ENCODE results near the gene SFT2D1.

The SFT2D1 gene

DNA sequence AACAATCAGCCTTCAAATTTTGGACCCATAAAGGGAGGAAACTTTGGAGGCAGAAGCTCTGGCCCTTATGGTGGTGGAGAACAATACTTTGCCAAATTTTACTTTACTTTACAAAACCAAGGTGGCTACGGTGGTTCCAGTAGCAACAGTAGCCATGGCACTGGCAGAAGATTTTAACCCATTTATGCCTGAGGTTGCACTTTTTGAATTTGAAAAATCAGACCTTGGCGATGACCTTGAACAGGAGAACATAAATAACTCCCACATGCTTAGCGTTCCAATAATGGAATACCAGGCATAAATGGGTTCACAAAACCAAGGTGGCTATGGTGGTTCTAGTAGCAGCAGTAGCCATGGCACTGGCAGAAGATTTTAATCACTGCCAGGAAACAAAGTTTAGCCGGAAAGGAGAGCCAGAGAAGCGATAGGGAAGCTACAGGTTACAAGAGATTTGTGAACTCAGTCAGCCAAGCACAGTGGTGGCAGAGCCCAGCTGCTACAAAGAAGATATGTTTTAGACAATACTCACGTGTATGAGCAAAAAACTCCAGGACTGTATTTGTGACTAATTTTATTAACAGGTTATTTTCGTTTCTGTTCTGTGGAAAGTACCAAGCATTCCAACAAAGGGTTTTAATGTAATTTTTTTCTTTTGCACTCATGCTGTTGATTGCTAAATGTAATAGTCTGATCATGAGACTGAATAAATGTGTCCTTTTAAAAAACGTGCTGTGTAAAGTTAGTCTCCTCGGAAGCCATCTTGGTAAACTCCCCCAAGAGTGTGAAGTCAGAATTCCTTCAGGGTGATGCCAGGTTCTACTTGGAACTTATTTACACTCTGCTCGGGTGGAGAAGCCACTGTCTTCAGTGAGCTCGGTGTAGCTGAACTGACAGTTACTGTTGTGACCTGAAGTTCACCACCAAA lies 6.7 kb downstream of the SFT2D1 start:
- no peak overlapping the region for H3K4me3 ChIP-seq (ENCODE audit: low read depth, low read length)

DNA sequence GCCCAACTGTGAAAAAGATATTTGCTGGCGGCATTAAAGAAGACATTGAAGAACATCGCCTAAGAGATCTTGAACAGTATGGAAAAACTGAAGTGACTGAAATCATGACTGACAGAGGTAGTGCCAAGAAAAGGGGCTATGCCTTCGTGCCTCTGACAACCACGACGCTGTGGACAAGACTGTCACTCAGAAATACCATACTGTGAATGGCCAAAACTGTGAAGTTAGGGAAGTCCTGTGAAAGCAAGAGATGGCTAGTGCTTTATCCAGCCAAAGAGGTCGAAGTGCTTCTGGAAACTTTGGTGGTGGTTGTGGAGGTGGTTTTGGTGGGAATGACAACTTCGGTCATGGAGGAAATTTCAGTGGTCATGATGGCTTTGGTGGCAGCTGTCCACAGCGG lies 7.5 kb downstream of the SFT2D1 start:
- no peak overlapping the region for H3K4me3 ChIP-seq (ENCODE audit: low read depth, low read length)

DNA sequence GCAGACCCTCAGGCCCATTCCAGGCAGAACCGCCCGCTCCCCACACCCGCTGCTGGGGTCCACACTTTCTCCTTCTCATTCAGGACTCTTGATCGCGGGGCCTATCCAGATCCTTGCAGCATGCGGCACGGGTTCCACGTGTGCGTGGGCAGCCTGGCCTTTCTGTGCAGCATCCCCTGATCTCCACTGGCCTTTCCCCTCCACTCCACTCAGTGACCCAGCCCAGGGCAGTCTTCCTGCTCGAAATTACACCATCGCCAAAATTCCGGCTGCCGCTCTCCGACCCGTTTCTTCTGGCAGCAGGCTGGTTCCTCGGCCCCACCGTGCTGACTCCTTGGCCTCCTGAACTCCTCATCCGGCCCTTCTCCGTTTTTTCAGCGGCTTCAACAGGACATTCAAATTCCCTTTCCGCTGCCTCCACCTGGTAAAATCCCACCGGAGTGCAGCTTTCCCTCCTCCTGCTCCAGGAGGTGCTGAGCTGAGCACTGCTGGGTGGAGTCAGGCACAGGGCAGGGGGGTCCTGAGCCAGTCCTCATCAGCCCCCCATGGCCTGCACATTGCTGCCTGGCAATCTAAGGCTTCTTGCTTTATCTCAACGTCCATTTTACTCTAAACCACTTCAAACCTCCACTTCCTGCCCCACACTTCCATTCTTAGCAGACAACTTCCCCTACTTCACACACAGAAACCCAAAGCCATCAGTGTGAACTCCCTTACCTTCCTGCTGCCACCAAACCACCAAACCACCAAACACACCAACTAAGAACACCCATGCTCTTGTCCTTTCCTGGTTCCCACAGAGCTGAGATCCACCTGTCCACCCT lies 9.0 kb downstream of the SFT2D1 start:
- H3K4me3 ChIP-seq (ENCODE audit: low read depth, low read length) = no peak overlapping the region

DNA sequence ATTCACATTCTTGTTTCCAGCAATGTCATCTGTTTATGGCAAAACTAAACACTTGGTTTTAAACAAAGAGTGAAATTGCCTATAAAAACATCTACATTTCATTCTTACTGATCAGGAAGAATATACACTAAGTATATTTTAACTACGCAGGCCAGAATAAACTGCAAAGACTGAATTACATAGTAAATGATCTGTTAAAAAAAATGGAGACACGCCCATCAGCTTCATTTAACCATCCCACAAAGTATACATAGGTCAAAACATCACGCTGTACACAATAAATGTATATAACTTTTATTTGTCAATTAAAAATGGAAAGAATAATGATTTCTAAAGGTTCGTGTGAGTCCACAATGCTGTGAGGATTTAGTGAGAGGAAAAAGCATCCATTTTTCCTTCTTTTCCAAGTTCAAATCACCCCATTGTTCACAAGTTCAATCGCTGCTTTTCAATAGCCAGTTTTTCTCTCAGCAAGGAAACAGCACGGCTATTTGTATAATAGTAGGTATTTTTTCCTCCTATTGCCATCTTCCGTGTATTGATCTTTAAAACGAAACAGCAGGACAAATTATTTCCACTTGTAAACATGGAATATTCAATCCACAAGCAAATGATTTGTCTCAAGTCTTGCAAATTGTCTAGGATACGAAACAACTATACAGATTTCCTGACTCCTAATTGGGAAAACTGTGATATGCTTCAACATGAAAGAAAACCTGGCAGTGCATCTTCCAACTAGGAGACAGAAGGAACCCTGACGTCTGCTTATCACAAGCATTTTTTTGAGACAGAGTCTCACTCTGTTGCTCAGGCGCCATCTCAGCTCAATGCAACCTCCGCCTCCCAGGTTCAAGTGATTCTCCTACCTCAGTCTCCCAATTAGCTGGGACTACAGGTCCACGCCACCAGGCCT lies 10.6 kb downstream of the SFT2D1 start:
- H3K4me3 ChIP-seq (ENCODE audit: low read depth, low read length) = no peak overlapping the region

DNA sequence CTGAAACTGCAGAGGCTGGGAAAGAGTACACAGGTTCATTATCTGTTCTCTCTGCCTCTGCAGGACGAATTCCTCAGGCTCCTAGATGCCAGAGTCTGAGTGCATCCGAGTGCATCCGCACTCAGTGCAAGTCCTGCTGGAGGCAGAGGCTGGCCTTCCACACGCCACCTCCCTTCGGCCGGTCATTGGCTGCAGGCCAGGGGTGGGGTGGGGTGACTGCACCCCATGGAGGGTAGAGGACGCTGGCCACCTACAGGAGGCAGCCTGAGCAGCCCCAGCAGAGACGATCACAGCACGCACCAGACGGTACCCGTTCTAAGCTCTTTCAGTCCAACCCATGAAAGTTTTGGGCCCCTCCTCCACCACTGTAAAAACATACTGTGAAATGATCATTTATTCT lies 11.7 kb downstream of the SFT2D1 start:
- no peak overlapping the region for H3K4me3 ChIP-seq (ENCODE audit: low read depth, low read length)

DNA sequence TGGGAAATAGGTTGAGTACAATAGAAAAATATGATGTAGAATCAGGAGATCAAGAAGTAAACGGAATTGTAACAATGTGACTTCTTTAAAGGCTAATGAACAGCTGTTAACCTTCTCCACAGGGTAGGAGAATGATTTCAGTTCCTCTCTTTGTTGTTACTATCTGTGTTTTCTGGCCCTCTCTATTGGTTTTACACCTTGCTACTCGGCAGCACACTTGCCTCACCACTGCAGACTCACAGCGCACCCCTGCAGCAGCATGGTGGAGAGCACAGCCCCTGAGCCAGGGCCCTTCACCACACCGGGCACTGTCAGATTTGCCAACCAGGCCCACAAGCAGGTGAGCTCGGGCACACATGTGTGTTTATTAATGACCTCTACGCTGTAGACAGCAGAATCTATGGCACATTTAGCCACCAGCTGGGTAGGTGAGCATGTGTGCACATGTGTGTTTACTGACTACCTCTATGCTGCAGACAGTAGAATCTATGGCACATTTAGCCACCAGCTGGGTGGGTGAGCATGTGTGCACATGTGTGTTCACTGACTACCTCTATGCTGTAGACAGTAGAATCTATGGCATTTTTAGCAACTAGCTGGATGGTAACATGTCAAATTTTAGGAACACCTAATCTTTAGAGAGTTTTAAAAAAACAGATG lies 16.8 kb downstream of the SFT2D1 start:
- H3K4me3 ChIP-seq (ENCODE audit: low read depth, low read length) = no peak overlapping the region

DNA sequence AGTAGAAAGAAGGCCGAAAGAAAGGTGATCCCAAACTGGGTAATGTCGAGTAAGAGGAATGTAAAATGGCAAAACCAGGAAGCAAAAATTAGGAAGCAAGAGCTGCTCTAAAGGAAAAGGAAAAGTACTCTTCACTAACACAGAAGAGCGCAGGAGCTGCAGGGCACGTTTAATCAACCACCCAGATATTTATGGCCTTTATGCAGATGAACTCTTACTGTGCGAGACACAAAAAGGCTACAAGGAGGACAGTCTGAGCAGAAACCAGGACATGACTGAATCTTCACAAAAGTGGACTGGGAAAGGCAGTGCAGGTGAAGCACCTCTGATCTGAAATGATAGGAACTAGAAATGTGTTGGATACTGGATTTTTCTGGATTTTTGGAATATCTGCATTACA lies 18.9 kb downstream of the SFT2D1 start:
- H3K4me3 ChIP-seq (ENCODE audit: low read depth, low read length) = no peak overlapping the region

DNA sequence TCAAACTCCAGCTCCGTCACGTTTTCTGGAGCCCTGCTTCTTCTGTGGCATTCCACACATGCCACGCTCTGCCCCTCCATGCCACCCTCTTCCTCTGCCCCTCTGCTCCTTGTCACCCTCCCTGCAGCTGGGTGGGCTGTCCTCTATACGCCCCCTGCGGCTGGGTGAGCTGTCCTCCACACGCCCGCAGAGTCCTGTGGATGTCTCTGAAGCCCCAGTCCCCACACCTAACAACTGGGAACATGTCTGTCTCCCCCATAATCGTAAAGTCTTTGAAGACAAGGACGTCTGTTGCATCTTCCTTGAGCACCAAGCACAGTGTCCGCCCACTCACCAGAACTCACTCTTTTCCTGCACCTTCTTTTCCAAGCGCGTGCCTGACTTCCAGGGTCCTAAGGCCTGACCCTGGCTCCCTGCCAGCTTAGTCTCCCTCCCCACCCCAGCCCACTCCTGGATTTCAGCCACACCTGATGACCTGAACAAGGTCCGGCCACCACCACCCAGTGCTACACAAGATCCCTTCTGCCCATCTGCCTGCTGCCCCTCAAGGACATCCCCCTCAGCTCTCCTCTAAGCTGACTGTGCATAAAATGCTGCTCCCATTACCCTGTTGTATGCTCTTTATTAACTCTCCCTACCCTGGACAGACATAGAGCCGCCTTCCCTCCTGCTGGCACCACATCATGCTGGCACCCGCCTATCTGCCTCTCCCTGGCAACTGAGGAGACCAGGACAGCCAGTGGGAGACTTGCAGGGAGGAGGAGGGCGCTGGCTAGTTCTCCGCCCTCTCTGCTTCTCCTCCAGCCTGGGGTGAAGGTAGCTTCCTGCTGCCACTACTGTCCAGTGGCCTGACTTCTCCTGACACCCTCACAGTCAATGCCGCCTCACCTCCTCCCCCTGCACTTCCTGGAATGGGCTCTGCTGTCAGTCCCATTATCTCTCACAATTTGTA lies 23.4 kb downstream of the SFT2D1 start:
- no peak overlapping the region for H3K4me3 ChIP-seq (ENCODE audit: low read depth, low read length)

DNA sequence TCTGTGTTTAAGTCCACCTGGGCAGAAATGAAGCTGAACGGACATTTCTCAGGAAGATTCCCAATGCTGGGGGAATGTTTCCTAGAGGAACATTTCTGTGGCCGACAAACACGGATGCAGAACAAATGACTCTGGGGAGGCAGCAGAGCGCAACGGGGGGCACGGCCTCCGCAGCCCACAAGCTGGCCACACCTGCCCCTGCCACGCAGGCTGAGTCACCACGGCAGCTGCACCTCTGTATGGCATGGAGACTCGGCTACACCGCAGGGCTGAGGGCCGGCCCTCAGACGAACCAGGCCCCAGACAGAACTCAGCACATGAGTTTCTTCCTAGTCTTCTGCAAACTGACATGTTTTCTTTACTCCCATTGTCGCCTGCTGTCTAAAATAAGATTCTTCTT lies 24.1 kb downstream of the SFT2D1 start:
- no peak overlapping the region for H3K4me3 ChIP-seq (ENCODE audit: low read depth, low read length)

DNA sequence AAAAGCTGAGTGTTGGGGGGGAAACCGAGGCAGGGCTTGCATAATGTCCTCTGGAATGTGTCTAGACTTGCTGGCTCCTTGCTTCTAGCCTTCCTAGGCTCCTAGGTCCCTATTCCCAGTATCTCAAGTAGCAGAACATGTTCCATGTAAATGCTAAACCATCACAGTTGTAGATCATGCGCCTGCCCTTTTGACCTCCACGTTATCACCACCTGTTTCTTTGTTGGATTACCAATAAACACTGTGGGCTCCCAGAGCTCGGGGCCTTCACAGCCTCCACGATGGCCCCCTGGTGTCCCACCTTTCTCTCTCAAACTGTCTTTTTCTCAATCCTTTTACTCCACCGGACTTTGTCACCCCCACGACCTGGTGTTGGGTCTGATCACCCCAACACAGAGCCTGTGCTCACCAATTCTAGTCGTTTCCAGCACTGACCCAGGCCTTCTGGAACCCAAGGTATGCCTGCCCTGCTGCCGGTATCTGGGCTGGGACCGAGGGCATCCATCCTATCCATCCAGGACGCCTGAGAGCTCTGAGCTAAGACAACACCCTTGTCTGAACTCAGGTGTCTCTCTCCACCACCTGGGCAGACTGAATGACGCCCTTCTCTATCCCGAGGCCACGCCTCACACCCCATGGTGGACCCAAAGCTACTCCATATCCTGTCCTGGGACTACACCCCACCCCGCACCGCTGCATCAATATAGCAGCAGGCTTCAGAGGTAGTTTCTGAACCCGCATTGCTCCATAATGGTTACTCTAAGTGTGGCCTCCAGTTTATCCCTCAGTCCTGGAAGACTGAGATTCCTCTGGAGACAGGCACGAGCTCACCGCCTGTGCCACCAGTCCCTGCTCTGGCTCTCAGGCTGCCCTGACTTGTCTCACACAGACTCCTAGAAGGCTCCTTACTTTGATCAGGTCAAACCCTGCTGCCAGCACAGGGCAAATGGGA lies 24.8 kb downstream of the SFT2D1 start:
- H3K4me3 ChIP-seq (ENCODE audit: low read depth, low read length) = no peak overlapping the region

DNA sequence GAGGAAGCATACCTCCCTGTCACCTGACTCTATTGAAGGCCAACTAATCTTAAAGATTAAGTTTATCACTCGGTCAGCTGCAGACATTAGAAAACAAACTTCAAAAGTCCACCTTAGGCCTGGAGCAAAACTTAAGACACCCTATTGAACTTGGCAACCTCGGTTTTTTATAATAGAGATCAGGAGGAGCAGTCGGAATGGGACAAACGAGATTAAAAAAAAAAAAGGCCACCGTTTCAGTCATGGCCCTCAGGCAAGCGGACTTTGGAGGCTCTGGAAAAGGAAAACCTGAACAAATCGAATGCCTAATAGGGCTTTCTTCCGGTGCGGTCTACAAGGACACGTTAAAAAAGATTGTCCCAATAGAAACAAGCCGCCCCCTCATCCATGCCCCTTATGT lies 26.9 kb downstream of the SFT2D1 start:
- H3K4me3 ChIP-seq (ENCODE audit: low read depth, low read length) = no peak overlapping the region

DNA sequence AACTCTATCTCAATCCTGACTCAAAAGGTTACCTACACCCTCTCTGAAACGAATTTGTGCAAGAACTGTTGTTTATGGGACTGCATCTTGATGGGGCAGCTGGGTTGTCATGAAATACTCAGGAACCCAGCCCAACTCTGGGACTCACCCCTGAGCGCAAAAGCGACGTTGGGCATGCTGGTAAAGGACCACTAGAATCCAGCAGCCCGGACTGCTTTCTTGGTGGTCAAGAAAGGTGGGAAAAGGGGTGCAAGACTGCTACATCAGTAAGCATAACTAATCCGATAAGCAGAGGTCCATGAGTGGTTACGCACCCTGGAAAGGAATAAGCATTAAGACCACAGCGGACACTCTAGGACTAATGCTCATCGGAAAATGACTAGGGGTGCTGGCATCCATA lies 27.9 kb downstream of the SFT2D1 start:
- H3K4me3 ChIP-seq (ENCODE audit: low read depth, low read length) = no peak overlapping the region

DNA sequence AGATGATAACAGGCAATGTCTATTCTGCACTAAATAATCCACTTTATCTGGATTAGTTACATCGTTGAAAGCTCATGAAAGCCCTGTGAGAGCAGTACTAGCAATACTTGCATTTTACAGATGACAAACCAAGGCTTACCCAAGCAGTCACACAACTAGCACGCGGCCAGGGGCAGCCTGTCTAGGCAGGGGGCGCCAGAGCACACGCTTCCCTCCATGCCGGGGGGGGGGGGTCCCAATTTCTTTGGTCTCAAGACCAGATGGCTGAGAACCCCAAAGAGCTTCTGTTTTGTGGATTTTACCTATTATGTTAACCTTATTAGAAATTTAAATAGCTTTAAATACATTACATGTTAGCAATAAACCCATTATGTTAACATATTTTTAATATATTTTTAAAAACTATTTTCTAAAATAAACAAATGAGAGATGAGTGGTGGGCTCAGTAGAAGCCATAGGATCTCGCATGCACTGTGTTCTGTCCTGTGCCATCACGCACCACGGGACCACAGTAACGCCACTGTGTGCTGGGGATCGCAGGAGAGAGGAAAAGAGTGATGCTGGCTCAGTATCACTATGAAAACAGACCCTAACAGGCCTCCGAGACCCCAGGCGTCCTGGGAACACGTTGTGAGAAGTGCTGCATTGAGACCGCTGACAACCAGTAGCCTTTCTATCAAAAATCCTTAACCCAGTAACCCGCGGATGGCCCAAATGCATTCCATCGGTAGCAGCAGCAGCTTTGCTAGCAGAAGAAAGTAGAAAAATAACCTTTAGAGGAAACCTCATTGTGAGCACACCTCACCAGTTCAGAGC lies 28.9 kb downstream of the SFT2D1 start:
- H3K4me3 ChIP-seq (ENCODE audit: low read depth, low read length) = no peak overlapping the region

DNA sequence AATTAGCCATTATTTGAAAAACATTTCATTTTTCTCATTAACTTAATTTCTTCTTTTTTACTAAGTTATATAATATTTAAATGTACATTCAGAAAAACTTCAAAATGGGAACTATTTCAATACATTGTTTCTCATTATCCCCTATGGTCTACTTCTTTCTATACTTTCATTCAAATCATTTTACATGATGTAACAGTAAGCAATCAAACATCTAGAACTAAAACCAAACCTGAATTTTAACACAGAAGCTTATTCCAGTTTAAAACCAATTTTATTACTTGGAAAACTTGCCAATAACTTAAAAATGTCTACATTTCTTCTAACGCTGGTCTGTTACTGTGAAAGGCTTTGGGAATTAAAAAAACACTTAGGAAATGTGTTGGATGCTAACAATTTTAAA lies 29.5 kb downstream of the SFT2D1 start:
- H3K4me3 ChIP-seq (ENCODE audit: low read depth, low read length) = no peak overlapping the region

DNA sequence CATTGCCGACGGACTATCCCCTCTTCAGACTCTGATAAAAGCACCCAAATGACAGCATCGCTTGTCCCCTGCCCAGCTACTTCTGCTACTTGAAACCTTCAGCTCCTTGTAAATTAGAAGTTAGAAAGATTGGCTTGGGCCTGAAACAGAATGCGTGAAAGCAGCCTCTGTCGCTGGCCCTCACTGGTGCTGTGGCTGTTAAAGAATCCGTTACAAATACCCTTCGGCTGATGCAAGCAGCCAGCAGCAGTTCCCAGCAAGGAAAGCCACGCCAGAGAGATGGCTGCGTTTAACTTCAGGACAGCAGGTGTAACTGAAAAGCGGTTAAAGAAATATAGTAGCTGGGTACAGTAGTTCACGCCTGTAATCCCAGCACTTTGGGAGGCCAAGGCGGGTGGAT lies 31.7 kb downstream of the SFT2D1 start:
- no peak overlapping the region for H3K4me3 ChIP-seq (ENCODE audit: low read depth, low read length)

DNA sequence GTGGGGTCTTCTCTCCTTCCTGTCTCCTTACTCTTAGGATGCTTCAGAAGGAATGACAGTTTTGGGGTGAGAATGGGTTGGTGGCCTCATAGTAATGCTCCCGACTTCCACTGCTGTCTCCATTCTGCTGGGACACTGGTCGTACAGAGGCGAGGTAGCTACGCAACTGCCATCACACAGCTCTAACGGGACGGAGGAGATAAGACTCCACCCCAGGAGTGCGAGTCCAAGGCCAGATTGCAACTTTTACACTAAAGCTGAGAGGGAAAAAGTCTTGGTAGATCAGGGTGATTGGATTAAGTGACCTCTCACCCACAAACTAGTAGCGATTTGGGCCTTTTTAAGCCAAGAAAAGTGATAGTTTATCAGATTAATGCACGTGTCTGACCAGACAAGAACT lies 32.4 kb downstream of the SFT2D1 start:
- no peak overlapping the region for H3K4me3 ChIP-seq (ENCODE audit: low read depth, low read length)

DNA sequence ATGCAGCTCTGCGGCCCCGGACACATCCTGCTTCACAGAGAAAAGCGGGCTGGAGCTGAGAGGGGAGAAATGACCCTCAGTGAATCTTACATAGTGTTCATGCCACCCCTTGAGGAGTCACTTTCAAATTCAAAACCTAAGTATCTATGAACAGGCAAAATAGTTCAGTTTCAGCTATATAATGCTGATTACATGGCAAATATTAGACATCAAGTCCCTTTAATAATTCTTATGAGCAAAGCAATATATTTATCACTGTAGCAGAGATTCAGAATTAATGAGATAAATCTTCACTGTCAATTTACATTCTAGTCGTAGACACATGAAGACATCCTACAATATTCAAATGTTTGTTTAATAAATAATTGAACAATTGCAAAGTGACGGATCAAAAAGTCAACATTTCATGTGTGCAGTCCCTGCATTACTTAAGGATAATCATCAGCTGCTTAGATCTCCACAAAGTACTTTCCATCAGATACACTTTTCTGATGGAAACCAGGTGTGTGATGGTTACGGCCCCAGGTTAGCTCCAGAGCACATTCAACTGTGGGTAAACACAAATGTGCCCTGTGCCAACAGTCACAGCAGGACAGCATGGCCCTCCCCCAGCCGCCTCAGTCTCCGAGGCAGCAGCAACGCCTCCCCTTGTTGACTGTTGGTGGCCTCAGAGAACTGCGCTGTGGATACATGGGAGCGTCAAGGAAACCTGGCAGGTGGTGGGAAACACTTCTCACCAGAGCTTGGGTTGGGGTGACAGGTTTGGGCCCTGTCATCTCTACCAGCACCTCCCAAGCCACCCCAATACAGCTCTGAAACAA lies 33.4 kb downstream of the SFT2D1 start:
- H3K4me3 ChIP-seq (ENCODE audit: low read depth, low read length) = peak overlapping the region; percentile 28

Data from iPS-11a (cell line).